Forelimb muscle (tissue), 1 donor: ENCODE results near the gene BRD9. TPM values are rescaled to one million over a fixed set of nuclear protein-coding genes. Genes with fewer than 3 reads are reported as not detected.
"Not testable (repeated sequence)": the region's sequence is repeated elsewhere in the genome, so short reads cannot be mapped to it uniquely, and the experiment has no call there.

ENCODE experiments used
- DNase-seq: peaks from one replicate; pipeline ENCODE4 v3.0.0-alpha.2; 2013; ENCODE audit warnings: low read depth
- polyA plus RNA-seq: library from polyadenylated mRNA; unstranded; fragments of 120-200 nt; gene quantifications from one replicate; pipeline ENCODE4 v1.2.1, GENCODE V29; 2013; ENCODE audit not compliant: insufficient read length

BRD9 gene
- 26.9 TPM for polyA plus RNA-seq

DNA sequence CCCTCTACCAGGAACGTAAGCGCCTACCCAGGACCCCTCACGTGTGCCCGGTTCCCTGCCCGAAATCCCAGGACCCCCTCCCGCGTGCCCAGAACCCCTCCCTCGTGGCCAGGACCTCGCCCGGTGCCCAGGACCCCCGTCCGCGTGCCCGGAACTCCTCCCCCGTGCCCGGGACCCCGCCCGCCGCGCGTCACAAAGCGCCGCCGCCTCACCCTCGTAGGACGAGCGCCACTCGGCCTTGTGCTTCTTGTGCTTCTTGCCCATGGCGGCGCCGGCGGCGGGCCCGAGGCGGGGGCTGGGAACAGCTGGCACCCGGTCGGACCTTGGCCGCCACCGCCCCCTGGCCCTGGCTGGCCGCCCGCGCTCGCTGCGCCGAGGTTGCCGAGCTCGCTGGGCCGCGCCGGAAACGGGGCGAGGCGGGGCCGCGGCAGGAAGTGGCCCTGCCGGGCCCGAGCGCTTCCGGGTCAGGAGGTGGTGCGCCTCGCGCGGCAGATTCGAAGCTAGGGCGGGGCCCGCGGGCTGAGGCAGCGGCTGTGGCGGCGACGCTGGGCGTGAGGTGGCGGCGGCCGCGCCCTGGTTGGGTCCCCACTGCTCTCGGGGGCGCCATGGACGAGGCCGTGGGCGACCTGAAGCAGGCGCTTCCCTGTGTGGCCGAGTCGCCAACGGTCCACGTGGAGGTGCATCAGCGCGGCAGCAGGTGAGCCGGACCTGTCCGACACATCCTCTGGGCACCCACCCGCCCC lies at the start of gene BRD9, which contains the start of gene TRIP13:
BRD9 (minus strand) TSS at position 408 of the 743 bp plus-strand sequence; CDS start at position 264, 144 bp downstream.
TRIP13 (plus strand) TSS at position 491 of the 743 bp plus-strand sequence; CDS start at position 606, 115 bp downstream.
- DNase-seq: peak; percentile 48

DNA sequence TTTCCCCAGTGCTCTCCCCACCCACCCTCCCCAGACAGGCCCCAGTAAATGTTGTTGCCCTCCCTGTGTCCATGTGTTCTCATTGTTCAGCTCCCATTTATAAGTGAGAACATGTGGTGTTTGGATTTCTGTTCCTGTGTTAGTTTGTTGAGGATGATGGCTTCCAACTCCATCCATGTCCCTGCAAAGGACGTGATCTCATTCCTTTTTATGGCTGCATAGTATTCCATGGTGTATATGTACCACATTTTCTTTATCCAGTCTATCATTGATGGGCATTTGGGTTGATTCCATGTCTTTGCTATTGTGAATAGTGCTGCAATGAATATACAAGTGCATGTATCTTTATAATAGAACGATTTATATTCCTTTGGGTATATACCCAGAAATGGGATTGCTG lies 48.1 kb upstream of the BRD9 start:
- DNase-seq: not testable (repeated sequence)

DNA sequence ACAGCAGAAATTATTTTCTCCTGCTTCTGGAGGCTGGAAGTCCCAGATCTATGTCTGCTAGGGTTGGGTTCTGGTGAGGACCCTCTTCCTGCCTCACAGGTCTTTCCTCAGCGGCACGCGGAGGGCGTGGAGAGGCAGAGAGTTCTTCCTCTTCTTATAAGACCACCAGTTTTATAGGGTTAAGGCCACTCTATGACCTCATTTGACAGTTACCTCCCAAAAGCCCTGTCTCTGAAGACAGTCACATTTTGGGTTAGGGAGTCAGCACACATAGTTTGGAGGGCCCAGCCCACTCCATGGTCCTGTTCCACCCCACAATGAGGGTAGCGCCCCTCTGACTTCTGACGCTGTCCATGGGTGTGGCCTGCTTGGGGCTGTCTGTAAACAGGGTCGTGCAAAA lies 46.8 kb upstream of the BRD9 start:
- DNase-seq: no peak

DNA sequence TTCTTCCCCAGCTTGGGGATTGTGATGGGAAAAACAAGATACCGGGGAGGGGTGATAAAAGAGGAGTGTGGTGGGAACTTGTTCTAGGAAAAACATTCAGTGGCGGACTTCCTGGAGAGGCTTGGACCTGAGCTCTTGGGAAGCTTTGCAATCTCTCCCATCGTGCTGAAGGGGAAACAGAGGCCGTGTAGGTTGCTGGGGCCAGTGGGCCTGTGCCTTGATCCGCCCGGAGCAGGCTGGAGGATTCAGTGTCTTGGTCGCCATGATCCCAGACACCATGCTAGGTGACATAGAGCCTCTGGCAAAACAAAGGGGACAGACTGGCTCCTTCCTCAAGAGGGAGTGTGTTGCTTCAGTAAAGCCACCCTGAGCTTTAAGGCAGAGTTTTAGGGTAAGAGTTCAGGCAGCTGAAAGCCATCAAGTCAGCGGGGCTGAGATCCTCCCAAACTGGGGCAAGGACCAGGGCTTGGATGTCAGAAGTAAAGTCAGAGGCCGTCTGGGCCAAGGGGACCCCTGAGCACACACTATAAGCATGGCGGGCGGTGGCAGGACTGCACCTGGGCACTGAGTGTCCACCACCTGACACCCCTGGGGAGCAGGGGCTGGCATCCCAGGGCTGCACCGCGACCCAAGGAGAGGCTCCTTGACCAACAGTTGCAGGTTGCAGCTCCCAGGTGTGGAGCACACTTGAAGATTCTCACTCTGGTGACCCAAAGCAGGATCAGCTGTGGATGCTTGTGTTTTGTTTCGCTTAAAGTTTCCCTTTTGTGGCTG lies 44.7 kb upstream of the BRD9 start:
- no peak for DNase-seq

DNA sequence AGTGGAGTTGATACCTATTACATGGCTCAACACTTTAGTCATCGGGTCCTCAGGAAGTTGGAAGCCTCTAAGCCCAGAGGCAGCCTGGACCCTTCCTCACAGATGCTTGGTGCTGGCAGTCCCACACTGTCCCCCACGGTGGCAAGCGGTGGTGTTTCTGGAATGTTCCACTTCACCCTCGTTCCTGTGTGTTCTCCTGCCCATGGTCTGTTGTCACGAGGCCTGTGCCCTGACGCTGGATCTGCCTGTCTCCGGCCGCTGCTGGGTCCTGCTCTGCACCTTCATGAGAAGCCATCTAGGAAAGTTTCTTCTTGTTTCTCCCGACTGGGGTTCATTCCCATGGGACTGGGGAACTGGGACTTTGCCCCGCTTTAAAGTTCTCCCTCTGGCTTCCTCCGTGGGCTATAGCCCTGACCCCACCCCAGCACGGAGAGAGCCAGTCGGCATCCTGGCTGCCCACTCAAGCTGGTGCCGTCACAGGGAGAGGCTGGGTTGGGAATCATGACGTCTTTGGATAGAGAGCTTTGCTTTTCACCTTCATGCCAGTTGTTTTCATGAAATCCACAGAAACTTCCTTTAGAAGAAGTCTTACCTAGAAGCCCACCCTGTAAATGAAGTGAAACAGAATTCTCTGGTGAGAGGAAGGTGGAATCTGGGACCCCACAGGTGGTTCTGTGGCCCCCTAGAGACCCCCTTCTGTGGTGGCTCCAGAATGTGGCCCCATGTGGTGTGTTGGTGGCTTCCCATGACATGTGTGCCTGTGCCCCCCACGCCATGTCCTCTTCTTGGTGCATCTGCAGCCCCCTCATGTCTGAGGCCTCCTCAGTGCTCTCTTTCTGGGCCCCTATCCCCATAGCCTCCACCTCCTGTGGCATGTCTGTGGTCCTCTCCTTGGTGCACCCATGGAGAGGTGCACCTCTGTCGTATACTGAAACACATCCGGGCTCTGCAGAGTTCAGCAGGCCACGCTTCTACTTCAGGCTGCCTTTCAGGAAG lies 43.8 kb upstream of the BRD9 start:
- no peak for DNase-seq

DNA sequence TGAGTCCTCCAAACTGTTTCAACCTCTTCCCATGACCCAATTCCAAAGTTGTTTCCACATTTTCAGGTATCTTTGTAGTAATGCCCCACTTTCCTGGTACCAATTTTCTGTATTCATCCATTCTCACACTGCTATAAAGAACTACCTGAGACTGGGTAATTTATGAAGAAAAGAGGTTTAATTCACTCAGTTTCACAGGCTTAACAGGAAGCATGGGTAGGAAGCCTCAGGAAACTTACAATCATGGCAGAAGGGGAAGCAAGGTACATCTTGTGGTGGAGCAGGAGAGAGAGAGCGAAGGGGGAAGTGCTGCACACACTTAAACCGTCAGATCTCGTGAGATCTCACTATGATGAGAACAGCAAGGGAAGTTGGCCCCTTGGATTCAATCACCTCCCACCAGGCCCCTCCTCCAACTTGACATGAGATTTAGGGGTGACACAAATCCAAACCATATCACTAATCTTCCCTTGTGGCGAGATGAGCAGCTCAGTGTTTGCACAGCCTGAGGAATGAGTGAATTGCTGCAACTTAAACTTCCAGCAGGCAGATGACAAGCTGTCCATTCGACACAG lies 43.0 kb upstream of the BRD9 start:
- DNase-seq: no peak

DNA sequence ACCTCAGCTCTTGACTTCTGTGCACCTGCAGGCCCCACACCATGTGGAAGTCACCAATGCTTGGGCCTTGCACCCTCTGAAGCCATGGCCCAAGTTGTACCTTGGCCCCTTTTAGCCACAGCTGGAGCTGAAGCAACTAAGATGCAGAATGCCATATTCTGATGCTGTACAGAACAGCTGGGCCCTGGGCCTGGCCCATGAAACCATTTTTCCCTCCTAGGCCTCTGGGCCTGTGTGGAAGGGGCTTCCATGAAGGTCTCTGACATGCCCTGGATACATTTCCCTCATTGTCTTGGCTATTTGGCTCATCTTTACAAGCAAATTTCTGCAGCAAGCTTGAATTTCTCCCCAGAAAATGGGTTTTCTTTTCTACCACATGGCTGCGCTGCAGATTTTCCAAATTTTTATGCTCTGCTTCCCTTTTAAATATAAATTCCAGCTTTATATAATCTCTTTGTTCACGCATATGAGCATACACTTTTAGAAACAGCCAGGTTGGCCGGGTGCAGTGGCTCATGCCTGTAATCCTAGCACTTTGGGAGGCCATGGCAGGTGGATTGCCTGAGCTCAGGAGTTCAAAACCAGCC lies 41.9 kb upstream of the BRD9 start:
- DNase-seq: not testable (repeated sequence)

DNA sequence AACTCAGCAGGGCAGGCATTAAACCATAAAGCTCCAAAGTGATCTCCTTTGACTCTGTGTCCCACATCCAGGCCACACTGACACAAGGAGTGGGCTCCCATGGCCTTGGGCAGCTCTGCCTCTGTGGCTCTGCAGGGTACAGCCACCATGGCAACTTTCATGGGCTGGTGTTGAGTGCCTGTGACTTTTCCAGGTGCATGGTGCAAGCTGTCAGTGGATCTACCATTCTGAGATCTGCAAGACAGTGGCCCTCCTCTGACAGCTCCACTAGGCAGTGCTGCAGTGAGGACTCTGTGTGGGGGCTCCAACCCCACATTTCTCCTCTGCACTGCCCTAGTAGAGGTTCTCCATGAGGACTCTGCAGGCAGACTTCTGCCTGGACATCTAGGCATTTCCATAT lies 41.4 kb upstream of the BRD9 start:
- DNase-seq: not testable (repeated sequence)

DNA sequence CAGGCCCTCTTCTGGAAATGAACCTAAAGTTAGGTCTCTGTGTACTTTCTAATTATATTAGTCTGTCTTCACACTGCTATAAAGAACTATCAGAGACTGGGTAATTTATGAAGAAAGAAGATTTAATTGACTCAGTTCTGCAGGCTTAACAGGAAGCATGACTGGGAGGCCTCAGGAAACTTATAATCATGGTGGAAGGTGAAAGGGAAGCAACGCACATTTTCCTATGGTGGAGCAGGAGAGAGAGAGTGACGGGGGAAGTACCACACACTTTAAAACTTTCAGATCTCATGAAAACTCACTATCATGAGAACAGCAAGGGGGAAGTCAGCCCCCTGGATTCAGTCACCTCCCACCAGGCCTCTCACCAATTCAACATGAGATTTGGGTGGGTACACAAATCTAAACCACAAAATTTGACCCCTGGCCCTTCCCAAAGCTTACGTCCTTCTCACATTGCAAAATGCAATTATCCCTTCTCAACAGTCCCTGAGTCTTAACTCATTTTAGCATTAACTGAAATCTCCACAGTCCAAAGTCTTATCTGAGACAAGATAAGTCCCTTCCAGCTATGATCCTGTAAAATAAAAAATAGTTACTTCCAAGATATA lies 40.8 kb upstream of the BRD9 start:
- no peak for DNase-seq

DNA sequence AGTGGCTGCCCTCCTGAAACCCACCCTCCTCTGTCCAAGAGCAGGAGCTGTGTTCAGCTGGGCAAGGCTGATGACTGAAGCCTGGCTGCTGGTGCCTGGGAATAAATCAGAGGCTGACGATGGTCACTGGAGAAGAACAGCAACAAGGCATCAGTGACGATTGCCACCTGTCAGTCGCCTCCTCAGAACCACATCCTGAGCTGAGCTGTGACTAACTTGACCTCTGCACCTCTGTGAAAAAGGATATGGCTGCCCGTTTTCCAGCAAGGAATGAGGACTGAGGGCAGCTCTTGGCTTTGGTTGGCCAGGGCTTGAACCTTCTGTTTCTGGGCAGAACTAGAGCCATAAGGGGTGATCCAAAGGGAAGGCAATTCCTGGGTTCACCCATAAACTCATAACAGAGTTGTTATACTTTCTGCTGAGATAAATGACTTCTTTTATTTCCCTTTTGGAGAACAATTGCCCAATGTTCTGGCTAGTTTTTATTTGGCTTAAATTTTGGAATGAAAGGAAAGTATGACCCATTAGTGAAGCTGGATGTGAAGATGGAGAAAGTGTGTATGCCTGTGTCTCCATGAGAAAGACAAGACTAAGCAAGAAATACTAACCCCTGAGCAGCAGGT lies 40.1 kb upstream of the BRD9 start:
- no peak for DNase-seq

DNA sequence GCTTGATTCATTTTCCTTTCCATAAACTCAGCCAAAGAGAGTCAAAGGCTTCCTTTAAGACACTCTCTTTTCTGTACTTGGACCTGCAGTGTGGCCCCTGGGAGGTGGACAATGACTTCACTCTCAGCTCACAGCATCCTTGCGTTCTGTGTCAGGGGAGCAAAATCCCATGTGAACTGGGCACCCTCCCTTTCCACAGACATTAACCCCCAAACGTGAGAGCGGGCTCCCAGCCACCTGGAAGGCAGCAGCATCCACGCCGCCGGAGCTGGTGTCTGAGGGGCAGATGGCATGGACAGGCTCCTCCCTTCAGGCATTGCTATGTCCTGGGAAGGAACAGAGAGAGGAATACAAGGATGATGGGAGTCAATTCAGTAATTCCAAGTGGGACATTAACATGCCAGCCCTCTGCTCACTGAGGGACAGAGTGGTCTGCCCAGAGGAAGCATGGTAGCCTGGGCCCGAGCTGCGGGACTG lies 39.6 kb upstream of the BRD9 start:
- no peak for DNase-seq

DNA sequence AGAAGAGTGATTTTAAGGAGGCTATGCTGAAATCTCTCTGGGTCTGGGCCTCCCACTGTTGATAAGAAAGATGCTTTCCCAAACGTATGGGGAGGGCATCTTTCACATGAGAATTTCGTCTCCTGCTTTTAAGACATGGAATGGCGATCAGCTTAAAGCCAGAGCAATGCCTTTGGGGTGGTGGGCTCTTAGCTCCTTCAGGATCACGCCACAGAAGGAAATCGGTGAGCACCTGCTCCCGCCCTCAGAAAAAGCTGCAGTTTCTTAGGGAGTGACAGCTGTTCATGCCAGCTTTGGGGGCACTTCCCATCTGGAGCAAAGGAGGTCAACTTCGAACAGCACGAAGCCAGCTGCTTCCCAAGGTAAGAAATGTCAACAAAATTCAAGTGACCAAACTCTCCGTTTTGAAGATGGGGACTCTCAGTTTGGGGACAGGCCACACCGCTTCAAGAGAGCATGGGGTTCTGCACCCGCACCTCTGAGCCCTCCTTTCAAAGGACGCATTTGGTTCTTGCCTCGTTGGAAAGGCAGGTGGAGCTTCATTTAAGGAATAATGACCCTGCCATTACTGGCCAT lies 39.1 kb upstream of the BRD9 start:
- no peak for DNase-seq

DNA sequence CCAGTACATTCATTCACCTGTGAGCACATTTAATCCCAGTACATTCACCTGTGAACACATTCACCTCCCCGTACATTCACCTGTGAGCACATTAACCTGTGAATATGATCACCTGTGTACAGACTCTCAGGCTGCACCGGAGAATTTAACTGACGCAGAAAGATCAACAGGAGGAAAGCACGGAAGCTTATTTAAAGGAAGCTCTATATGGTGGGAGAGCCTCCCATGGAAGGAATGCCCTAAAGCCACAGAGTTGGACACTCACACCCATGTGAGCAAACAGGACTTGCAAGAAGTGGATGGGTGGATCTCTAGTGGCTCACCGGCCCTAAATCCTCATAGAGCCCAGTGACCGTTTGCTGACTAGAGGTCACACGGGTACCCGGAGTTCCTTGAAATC lies 38.3 kb upstream of the BRD9 start:
- DNase-seq: no peak

DNA sequence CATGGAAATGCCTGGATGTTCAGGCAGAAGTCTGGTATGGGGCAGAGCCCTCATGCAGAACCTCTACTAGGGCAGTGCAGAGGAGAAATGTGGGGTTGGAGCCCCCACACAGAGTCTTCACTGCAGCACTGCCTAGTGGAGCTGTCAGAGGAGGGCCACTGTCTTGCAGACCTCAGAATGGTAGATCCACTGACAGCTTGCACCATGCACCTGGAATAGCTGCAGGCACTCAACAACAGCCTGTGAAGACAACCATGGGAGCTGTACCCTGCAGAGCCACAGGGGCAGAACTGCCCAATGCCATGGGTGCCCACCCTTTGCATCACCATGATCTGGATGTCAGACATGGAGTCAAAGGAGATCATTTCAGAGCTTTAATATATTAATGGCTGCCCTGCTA lies 37.0 kb upstream of the BRD9 start:
- DNase-seq: no peak

DNA sequence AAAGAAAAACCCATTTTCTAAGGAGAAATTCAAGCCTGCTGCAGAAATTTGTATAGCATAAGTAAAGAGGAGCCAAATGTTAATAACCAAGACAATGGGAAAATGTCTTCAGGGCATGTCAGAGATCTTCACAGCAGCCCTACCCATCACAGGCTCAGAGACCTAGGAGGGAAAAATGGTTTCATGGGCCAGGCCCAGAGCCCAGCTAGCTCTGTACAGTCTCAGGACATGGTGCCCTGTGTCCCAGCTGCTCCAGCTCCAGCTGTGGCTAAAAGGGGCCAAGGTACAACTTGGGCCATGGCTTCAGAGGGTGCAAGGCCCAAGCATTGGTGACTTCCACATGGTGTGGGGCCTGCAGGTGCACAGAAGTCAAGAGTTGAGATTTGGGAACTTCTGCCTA lies 36.6 kb upstream of the BRD9 start:
- DNase-seq: not testable (repeated sequence)

DNA sequence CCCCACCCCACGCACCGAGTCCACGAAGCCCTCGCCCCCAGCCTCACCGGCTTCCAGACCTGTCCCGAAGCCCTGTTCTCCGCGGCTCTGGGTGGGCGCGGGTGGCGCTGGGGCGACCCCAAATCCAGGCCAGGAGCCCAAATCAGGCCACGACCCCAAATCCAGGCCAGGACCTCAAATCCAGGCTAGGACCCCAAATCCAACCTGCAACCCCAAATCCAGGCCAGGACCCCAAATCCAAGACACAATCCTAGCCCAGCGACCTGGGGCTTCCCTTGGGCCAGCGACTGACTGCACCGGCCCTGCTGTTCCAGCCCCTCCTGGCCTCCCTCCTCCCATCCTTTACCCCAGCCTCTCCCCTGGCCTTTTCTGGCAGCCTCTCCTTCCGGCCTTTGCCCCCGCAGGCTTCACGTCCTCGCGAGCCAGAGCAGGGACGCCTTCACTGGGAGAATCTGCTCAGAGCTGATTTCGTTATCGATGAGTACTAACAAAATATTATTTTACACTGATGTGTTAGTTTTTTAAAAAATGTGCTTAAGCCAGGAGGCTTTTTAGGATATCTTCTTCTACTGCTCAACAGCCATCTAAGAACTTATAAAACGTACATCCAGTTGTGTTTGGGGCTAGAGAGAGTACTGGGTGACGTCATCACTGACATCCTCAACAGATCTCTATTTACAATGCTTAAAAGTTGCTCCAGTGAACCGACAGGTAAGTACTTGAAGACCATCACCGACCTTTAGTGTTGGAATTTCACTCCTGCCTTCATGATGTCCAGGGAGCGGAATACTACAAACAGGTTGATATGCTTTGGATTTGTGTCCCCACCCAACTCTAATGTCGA lies 34.8 kb upstream of the BRD9 start:
- no peak for DNase-seq

DNA sequence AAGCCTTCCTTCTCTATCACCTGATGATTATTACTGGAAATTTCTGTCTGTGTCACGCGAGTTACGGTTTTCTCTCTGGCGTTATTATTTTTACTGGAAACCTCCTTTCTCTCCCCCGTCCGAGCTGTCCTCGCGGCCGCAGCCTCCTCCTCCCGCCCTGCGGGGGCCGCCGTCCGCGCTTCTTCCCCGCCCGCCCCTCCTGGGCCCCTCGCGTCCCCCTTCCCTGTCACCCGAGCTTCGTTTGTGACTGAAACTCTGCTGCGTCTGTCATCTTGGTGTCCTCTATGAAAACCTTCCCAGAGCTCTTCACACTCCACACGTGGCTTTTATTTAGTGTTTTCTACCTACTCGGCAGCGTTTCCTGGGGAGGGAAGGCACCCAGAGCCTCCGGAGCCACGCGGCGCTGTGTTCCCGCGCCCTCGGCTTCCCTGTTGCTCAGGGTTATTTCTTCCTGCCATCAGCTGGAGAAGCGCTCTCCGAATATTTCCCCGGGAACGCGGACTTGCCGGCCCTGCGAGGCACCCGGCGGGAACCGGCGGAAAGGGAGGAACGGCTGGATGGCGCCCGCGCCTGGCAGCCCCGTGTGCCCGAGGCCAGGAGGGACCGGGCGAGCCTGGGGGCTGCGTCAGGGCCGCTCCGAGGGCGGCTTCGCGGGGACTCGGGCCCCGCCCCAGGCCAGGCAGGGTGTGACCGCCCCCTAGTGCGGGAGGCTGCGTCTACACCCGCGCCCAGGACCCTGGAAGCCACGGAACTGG lies 34.0 kb upstream of the BRD9 start:
- no peak for DNase-seq
